Endothelial cell of umbilical vein (primary cell): Measurements from ENCODE around the gene PGBD5.

Experiments
- CTCF ChIP-seq, 2 donors: IDR thresholded peaks; 1 replicate in 1 of 2; 2 replicates in 1 of 2; pipeline ENCODE4 v1.5.1; 2011; ENCODE audit warnings: low read length in 2 of 2, mild to moderate bottlenecking in 2 of 2, moderate library complexity in 2 of 2, control low read depth in 1 of 2, inconsistent platforms in 1 of 2, low read depth in 1 of 2; ENCODE audit not compliant: insufficient read depth in 1 of 2; ENCODE audit errors: extremely low read depth in 1 of 2
- FOS ChIP-seq: IDR thresholded peaks from 2 replicates; pipeline ENCODE4 v1.6.1; 2011; ENCODE audit warnings: mild to moderate bottlenecking, low read length, moderate library complexity, borderline replicate concordance; ENCODE audit not compliant: insufficient read depth
- POLR2A ChIP-seq: IDR thresholded peaks from 2 replicates; pipeline ENCODE4 v1.6.1; 2012; ENCODE audit warnings: low read depth, mild to moderate bottlenecking, control low read depth, low read length

- TF ChIP-seq FOS: no peak
- no peak for TF ChIP-seq CTCF (IDR thresholded peaks at IDR 0.05; ENCODE audit: extremely low read depth in 1 of 2, insufficient read depth in 1 of 2, low read depth in 1 of 2, low read length in 2 of 2)
- TF ChIP-seq POLR2A: no peak
Measured at GRCh38 chr1:230370109-230370508, 56.0 kb downstream of the PGBD5 start.
